Mesenchymal stem cell (in vitro differentiated cells and primary cell): Measurements from ENCODE around the gene GEMIN2.

ENCODE experiments used
- DNase-seq: peaks from one replicate; pipeline ENCODE4 v3.0.0-alpha.2; 2013
- H2AFZ ChIP-seq: one replicate; pipeline ENCODE4 v1.6.1; 2013; ENCODE audit warnings: low read depth, mild to moderate bottlenecking, control low read depth, inconsistent platforms, low read length, moderate library complexity
- H2AK5ac ChIP-seq: 2 replicates; pipeline ENCODE4 v1.6.1; 2013; ENCODE audit warnings: low read length, moderate library complexity, mild to moderate bottlenecking, inconsistent platforms; ENCODE audit not compliant: severe bottlenecking
- H2BK120ac ChIP-seq: one replicate; pipeline ENCODE4 v1.6.1; 2013; ENCODE audit warnings: low read depth, mild to moderate bottlenecking, inconsistent platforms, low read length, moderate library complexity
- H2BK12ac ChIP-seq, 2 experiments: one replicate each; pipeline ENCODE4 v1.6.1; 2013; ENCODE audit warnings: inconsistent platforms in 2 of 2, low read length in 2 of 2, mild to moderate bottlenecking in 2 of 2, moderate library complexity in 2 of 2, control low read depth in 1 of 2
- H2BK15ac ChIP-seq: one replicate; pipeline ENCODE4 v1.6.1; 2013; ENCODE audit warnings: mild to moderate bottlenecking, low read depth, inconsistent platforms; ENCODE audit not compliant: poor library complexity, severe bottlenecking
- H2BK5ac ChIP-seq: 2 replicates; pipeline ENCODE4 v1.6.1; 2013; ENCODE audit warnings: low read depth, mild to moderate bottlenecking, low read length, control low read depth, inconsistent platforms; ENCODE audit not compliant: poor library complexity, severe bottlenecking
- H3K14ac ChIP-seq, 2 experiments: one replicate each; pipeline ENCODE4 v1.6.1; 2013; ENCODE audit warnings: inconsistent platforms in 2 of 2, low read length in 2 of 2, control low read depth in 1 of 2, mild to moderate bottlenecking in 1 of 2, moderate library complexity in 1 of 2
- H3K18ac ChIP-seq, 2 experiments: one replicate each; pipeline ENCODE4 v1.6.1; 2013; ENCODE audit warnings: inconsistent platforms in 2 of 2, low read length in 2 of 2, control low read depth in 1 of 2, low read depth in 1 of 2, mild to moderate bottlenecking in 1 of 2
- H3K23ac ChIP-seq, 2 experiments: one replicate each; pipeline ENCODE4 v1.6.1; 2013; ENCODE audit warnings: inconsistent platforms in 2 of 2, low read length in 2 of 2, mild to moderate bottlenecking in 2 of 2, moderate library complexity in 2 of 2, control low read depth in 1 of 2
- H3K27ac ChIP-seq: 2 replicates; pipeline ENCODE4 v1.5.1; 2013; ENCODE audit warnings: mild to moderate bottlenecking, moderate library complexity, low read length, control low read depth, inconsistent platforms; ENCODE audit not compliant: poor library complexity, severe bottlenecking
- H3K27me3 ChIP-seq, 2 experiments: 2 replicates each; pipeline versions ENCODE4 v1.6.1 to v1.7.0; 2013; ENCODE audit warnings: low read length in 2 of 2, mild to moderate bottlenecking in 2 of 2, moderate library complexity in 2 of 2, control low read depth in 1 of 2, inconsistent platforms in 1 of 2; ENCODE audit not compliant: control insufficient read depth in 1 of 2, insufficient read depth in 1 of 2
- H3K36me3 ChIP-seq, 2 experiments: 2 replicates each; pipeline versions ENCODE4 v1.6.1 to v1.7.0; 2013; ENCODE audit warnings: low read length in 2 of 2, control low read depth in 1 of 2, inconsistent platforms in 1 of 2, low read depth in 1 of 2, mild to moderate bottlenecking in 1 of 2; ENCODE audit not compliant: insufficient read depth in 2 of 2, control insufficient read depth in 1 of 2
- H3K4ac ChIP-seq, 2 experiments: one replicate each; pipeline ENCODE4 v1.6.1; 2013; ENCODE audit warnings: inconsistent platforms in 2 of 2, low read length in 2 of 2, mild to moderate bottlenecking in 2 of 2, moderate library complexity in 2 of 2, control low read depth in 1 of 2, low read depth in 1 of 2
- H3K4me1 ChIP-seq: 2 replicates; pipeline ENCODE4 v1.6.1; 2013; ENCODE audit warnings: low read depth, low read length, control low read depth; ENCODE audit not compliant: control insufficient read depth, insufficient read depth
- H3K4me2 ChIP-seq: 2 replicates; pipeline ENCODE4 v1.6.1; 2013; ENCODE audit warnings: low read length, mild to moderate bottlenecking, inconsistent platforms; ENCODE audit not compliant: poor library complexity, severe bottlenecking
- H3K4me3 ChIP-seq, 2 experiments: 2 replicates each; pipeline versions ENCODE4 v1.5.1 to v1.7.0; 2013; ENCODE audit warnings: low read length in 2 of 2, mild to moderate bottlenecking in 2 of 2, control low read depth in 1 of 2, low read depth in 1 of 2; ENCODE audit not compliant: insufficient read depth in 1 of 2
- H3K79me1 ChIP-seq: replicated peaks from 2 replicates; pipeline ENCODE4 v1.6.1; 2013; ENCODE audit warnings: mild to moderate bottlenecking, control low read depth, low read length, inconsistent platforms; ENCODE audit not compliant: poor library complexity, severe bottlenecking
- H3K9ac ChIP-seq: 2 replicates; pipeline ENCODE4 v1.7.0; 2013; ENCODE audit warnings: mild to moderate bottlenecking, low read length, moderate library complexity
- H3K9me3 ChIP-seq: 2 replicates; pipeline ENCODE4 v1.7.0; 2013; ENCODE audit warnings: mild to moderate bottlenecking, low read length; ENCODE audit not compliant: control insufficient read depth
- H4K8ac ChIP-seq: one replicate; pipeline ENCODE4 v1.6.1; 2013; ENCODE audit warnings: inconsistent platforms, mild to moderate bottlenecking, low read length, moderate library complexity
- H4K91ac ChIP-seq: one replicate; pipeline ENCODE4 v1.6.1; 2013; ENCODE audit warnings: mild to moderate bottlenecking, low read length, inconsistent platforms
- WGBS: methylation state at CpG from one replicate; pipeline ENCODE4 v1.1.7; 2013; ENCODE audit warnings: mixed read lengths; 5-methylcytosine and 5-hydroxymethylcytosine counted together

Gene GEMIN2

GRCh38 chr14:39154594-39155189, 40.6 kb downstream of the GEMIN2 start:
- Histone ChIP-seq H3K4ac (no peak overlapping the region), H4K91ac (no peak overlapping the region), H2BK15ac (no peak overlapping the region), H3K18ac (no peak overlapping the region), H2AFZ (no peak overlapping the region), H3K4me3 (no peak overlapping the region), H4K8ac (no peak overlapping the region), H2BK12ac (no peak overlapping the region), H3K9me3 (no peaks in the 10 kb centered on the region), H3K4me2 (no peak overlapping the region), H3K14ac (no peak overlapping the region), H3K79me1 (peaks cover 24% of the 10 kb centered on the region), H3K27me3 (no peaks in the 10 kb centered on the region), H3K36me3 (peaks cover 25 to 74% of the 10 kb centered on the region in 2 experiments), H2BK5ac (no peak overlapping the region), H2AK5ac (no peak overlapping the region), H2BK120ac (no peak overlapping the region), H3K4me1 (peaks cover 2% of the 10 kb centered on the region), H3K23ac (no peak overlapping the region), H3K27ac (no peak overlapping the region), H3K9ac (no peak overlapping the region)
- WGBS, result 95% methylated on average over 4 of the region's 9 CpGs
- no peak for DNase-seq

GRCh38 chr14:39157491-39157890, 43.4 kb downstream of the GEMIN2 start:
- H2AFZ ChIP-seq, result no peak overlapping the region
- H2BK5ac ChIP-seq, result no peak overlapping the region
- 97% methylated on average over 6 of the region's 6 CpGs for WGBS
- no peak overlapping the region for H3K4ac ChIP-seq
- H4K91ac ChIP-seq, result no peak overlapping the region
- DNase-seq, result no peak
- H3K9me3 ChIP-seq, result no peaks in the 10 kb centered on the region
- no peak overlapping the region for H2AK5ac ChIP-seq
- H2BK12ac ChIP-seq, result no peak overlapping the region
- H2BK120ac ChIP-seq, result no peak overlapping the region
- no peak overlapping the region for H3K23ac ChIP-seq
- no peak overlapping the region for H2BK15ac ChIP-seq
- no peaks in the 10 kb centered on the region for H3K27me3 ChIP-seq
- H3K4me2 ChIP-seq, result no peak overlapping the region
- peaks cover 2% of the 10 kb centered on the region for H3K4me1 ChIP-seq
- no peak overlapping the region for H3K18ac ChIP-seq
- H3K36me3 ChIP-seq, result peaks cover 38 to 70% of the 10 kb centered on the region in 2 experiments
- H3K9ac ChIP-seq, result no peak overlapping the region
- H4K8ac ChIP-seq, result no peak overlapping the region
- no peak overlapping the region for H3K14ac ChIP-seq
- H3K27ac ChIP-seq, result no peak overlapping the region
- peaks cover 32% of the 10 kb centered on the region for H3K79me1 ChIP-seq
- H3K4me3 ChIP-seq, result no peak overlapping the region

GRCh38 chr14:39158222-39158858, 44.2 kb downstream of the GEMIN2 start:
- no peak overlapping the region for H2BK120ac ChIP-seq
- peaks cover 35 to 68% of the 10 kb centered on the region in 2 experiments for H3K36me3 ChIP-seq
- no peak overlapping the region for H2BK12ac ChIP-seq
- peaks cover 32% of the 10 kb centered on the region for H3K79me1 ChIP-seq
- H3K4me2 ChIP-seq, result no peak overlapping the region
- H3K14ac ChIP-seq, result no peak overlapping the region
- no peak for DNase-seq
- no peak overlapping the region for H3K9ac ChIP-seq
- H2BK5ac ChIP-seq, result no peak overlapping the region
- no peak overlapping the region for H3K18ac ChIP-seq
- 97% methylated on average over 5 of the region's 6 CpGs for WGBS
- H2AFZ ChIP-seq, result no peak overlapping the region
- H2BK15ac ChIP-seq, result no peak overlapping the region
- H3K27ac ChIP-seq, result no peak overlapping the region
- H3K27me3 ChIP-seq, result no peaks in the 10 kb centered on the region
- H3K23ac ChIP-seq, result no peak overlapping the region
- H4K8ac ChIP-seq, result no peak overlapping the region
- no peak overlapping the region for H3K4ac ChIP-seq
- peaks cover 2% of the 10 kb centered on the region for H3K4me1 ChIP-seq
- H3K9me3 ChIP-seq, result no peaks in the 10 kb centered on the region
- no peak overlapping the region for H3K4me3 ChIP-seq
- no peak overlapping the region for H2AK5ac ChIP-seq
- H4K91ac ChIP-seq, result no peak overlapping the region

GRCh38 chr14:39160494-39160893, 46.4 kb downstream of the GEMIN2 start:
- H2AK5ac ChIP-seq, result no peak overlapping the region
- no peak overlapping the region for H4K91ac ChIP-seq
- H2BK15ac ChIP-seq, result no peak overlapping the region
- H2BK5ac ChIP-seq, result no peak overlapping the region
- no peaks in the 10 kb centered on the region for H3K27me3 ChIP-seq
- H4K8ac ChIP-seq, result no peak overlapping the region
- H3K23ac ChIP-seq, result no peak overlapping the region
- no CpG with 5 or more reads among the region's 1 CpG for WGBS
- H3K4me2 ChIP-seq, result no peak overlapping the region
- peaks cover 30% of the 10 kb centered on the region for H3K79me1 ChIP-seq
- H3K36me3 ChIP-seq, result peaks cover 26 to 64% of the 10 kb centered on the region in 2 experiments
- no peak for DNase-seq
- no peak overlapping the region for H3K18ac ChIP-seq
- H2BK12ac ChIP-seq, result no peak overlapping the region
- H3K27ac ChIP-seq, result no peak overlapping the region
- no peaks in the 10 kb centered on the region for H3K9me3 ChIP-seq
- no peak overlapping the region for H2BK120ac ChIP-seq
- peaks cover 2% of the 10 kb centered on the region for H3K4me1 ChIP-seq
- H3K9ac ChIP-seq, result no peak overlapping the region
- H2AFZ ChIP-seq, result no peak overlapping the region
- H3K4me3 ChIP-seq, result no peak overlapping the region
- no peak overlapping the region for H3K14ac ChIP-seq
- no peak overlapping the region for H3K4ac ChIP-seq
